OCI-LY1 (cell line): ENCODE results near the gene PRXL2B.
"Not testable (repeated sequence)": the region's sequence is repeated elsewhere in the genome, so short reads cannot be mapped to it uniquely, and the experiment has no call there.

Experiments
- H2AFZ ChIP-seq: fragments of 200-600 bp; sonication (generic), shearing (Covaris generic); 2 replicates; pipeline ENCODE4 v1.6.0; 2014; ENCODE audit warnings: antibody characterized with exemption, mild to moderate bottlenecking, low read length
- H3F3A ChIP-seq: fragments of 200-600 bp; sonication (generic), shearing (Covaris generic); 2 replicates; pipeline ENCODE4 v1.6.0; 2014; ENCODE audit warnings: mild to moderate bottlenecking, antibody characterized with exemption, low read length, moderate library complexity; ENCODE audit not compliant: insufficient read depth
- H3K27ac ChIP-seq: fragments of 200-600 bp; sonication (generic); 2 replicates; pipeline ENCODE4 v1.5.1; 2014; ENCODE audit warnings: low read length, mixed run types, mild to moderate bottlenecking, low read depth; ENCODE audit not compliant: poor library complexity, severe bottlenecking
- H3K27me3 ChIP-seq: fragments of 200-600 bp; sonication (generic); 2 replicates; pipeline ENCODE4 v1.6.0; 2014; ENCODE audit warnings: antibody characterized with exemption, mild to moderate bottlenecking, low read length, moderate library complexity; ENCODE audit not compliant: insufficient read depth
- H3K36me3 ChIP-seq: fragments of 200-600 bp; sonication (generic); 2 replicates; pipeline ENCODE4 v1.6.1; 2014; ENCODE audit warnings: mild to moderate bottlenecking, antibody characterized with exemption, low read length, moderate library complexity, mixed read lengths; ENCODE audit not compliant: insufficient read depth
- H3K4me1 ChIP-seq: fragments of 200-600 bp; sonication (generic); 2 replicates; pipeline ENCODE4 v1.5.1; 2014; ENCODE audit warnings: mild to moderate bottlenecking, low read length, moderate library complexity; ENCODE audit not compliant: insufficient read depth, severe bottlenecking
- H3K4me2 ChIP-seq: fragments of 200-600 bp; sonication (generic), shearing (Covaris generic); 2 replicates; pipeline ENCODE4 v1.6.1; 2014; ENCODE audit warnings: low read length
- H3K4me3 ChIP-seq: fragments of 200-600 bp; sonication (generic); 2 replicates; pipeline ENCODE4 v1.5.1; 2014; ENCODE audit warnings: low read length, low read depth, mild to moderate bottlenecking, mixed read lengths; ENCODE audit not compliant: poor library complexity, severe bottlenecking
- H3K79me2 ChIP-seq: fragments of 200-600 bp; shearing (Covaris generic); 2 replicates; pipeline ENCODE4 v1.6.1; 2016; ENCODE audit warnings: mixed run types, low read length, mixed read lengths; ENCODE audit not compliant: insufficient read depth
- H3K9ac ChIP-seq: fragments of 200-600 bp; sonication (generic), shearing (Covaris generic); 2 replicates; pipeline ENCODE4 v1.6.1; 2014; ENCODE audit warnings: mild to moderate bottlenecking, low read length, mixed read lengths
- H3K9me2 ChIP-seq: fragments of 200-600 bp; sonication (generic), shearing (Covaris generic); 2 replicates; pipeline ENCODE4 v1.6.1; 2014; ENCODE audit warnings: low read depth, mild to moderate bottlenecking, low read length, mixed read lengths
- H3K9me3 ChIP-seq: fragments of 200-600 bp; shearing (Covaris generic); 2 replicates; pipeline ENCODE4 v1.6.1; 2014; ENCODE audit warnings: low read length, mixed read lengths
- H4K20me1 ChIP-seq: fragments of 200-600 bp; sonication (generic), shearing (Covaris generic); 2 replicates; pipeline ENCODE4 v1.6.0; 2016; ENCODE audit warnings: mild to moderate bottlenecking, low read length; ENCODE audit not compliant: insufficient read depth
- EZH2 ChIP-seq: fragments of 200-600 bp; sonication (generic), shearing (Covaris generic); IDR thresholded peaks from 2 replicates; pipeline ENCODE4 v1.8.0; 2017; ENCODE audit warnings: borderline replicate concordance, mixed run types, mild to moderate bottlenecking, antibody characterized with exemption, low read length, moderate library complexity, mixed read lengths
- TF ChIP-seq, protein P1 (sequence below): fragments of 200-600 bp; sonication (generic), shearing (Covaris generic); IDR thresholded peaks from 2 replicates; pipeline ENCODE4 v1.5.1; 2017; ENCODE audit warnings: mild to moderate bottlenecking, antibody characterized with exemption, low read length, moderate library complexity, mixed read lengths

Gene PRXL2B

DNA sequence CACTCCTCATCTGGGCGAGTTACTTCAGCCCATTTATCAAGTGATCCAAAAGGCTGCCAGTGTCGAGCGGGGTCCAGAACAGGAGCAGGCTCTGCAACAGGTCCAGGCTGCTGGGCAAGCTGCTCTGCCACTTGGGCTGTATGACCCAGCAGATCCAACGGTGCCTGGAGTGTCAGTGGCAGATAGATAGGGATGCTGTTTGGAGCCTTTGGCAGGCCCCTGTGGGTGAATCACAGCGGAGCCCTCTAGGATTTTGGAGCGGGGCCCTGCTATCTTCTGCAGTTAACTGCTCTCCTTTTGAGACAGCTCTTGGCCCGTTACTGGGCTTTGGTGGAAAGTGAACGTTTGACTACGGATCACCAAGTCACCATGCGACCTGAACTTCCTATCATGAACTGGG lies 38.7 kb downstream of the PRXL2B start:
- H2AFZ ChIP-seq = no peak overlapping the region
- no peaks in the 10 kb centered on the region for H3K79me2 ChIP-seq
- H3K4me3 ChIP-seq = no peak overlapping the region
- no peaks in the 10 kb centered on the region for H3K36me3 ChIP-seq
- no peaks in the 10 kb centered on the region for H3F3A ChIP-seq
- H4K20me1 ChIP-seq = no peaks in the 10 kb centered on the region
- no peaks in the 10 kb centered on the region for H3K4me1 ChIP-seq
- no peak overlapping the region for H3K4me2 ChIP-seq
- H3K9ac ChIP-seq = no peak overlapping the region
- no peaks in the 10 kb centered on the region for H3K9me2 ChIP-seq
- no peaks in the 10 kb centered on the region for H3K9me3 ChIP-seq
- TF ChIP-seq, protein P1, sequence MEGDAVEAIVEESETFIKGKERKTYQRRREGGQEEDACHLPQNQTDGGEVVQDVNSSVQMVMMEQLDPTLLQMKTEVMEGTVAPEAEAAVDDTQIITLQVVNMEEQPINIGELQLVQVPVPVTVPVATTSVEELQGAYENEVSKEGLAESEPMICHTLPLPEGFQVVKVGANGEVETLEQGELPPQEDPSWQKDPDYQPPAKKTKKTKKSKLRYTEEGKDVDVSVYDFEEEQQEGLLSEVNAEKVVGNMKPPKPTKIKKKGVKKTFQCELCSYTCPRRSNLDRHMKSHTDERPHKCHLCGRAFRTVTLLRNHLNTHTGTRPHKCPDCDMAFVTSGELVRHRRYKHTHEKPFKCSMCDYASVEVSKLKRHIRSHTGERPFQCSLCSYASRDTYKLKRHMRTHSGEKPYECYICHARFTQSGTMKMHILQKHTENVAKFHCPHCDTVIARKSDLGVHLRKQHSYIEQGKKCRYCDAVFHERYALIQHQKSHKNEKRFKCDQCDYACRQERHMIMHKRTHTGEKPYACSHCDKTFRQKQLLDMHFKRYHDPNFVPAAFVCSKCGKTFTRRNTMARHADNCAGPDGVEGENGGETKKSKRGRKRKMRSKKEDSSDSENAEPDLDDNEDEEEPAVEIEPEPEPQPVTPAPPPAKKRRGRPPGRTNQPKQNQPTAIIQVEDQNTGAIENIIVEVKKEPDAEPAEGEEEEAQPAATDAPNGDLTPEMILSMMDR = no peak
- TF ChIP-seq EZH2 = no peak
- no peak overlapping the region for H3K27ac ChIP-seq
- no peaks in the 10 kb centered on the region; the same call in 1 of the 2 replicates for H3K27me3 ChIP-seq

DNA sequence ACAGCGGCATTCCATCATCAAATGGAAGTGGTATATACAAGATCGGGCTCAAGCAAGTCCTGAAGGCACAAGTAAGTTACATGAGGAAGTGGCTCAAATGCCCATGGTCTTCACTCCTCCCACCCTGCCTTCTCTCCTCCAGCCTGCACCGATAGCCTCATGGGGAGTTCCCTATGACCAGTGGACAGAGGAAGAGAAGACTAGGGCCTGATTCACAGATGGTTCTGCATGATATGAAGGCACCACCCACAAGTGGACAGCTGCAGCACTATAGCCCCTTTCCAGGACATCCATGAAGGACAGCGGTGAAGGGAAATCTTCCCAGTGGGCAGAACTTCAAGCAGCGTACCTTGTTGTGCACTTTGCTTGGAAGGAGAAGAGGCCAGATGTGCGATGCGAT lies 39.2 kb downstream of the PRXL2B start:
- not testable (repeated sequence) for H3K9ac ChIP-seq, H3K36me3 ChIP-seq, H2AFZ ChIP-seq, H3K4me3 ChIP-seq, H3K27me3 ChIP-seq, H3K4me1 ChIP-seq, H3K4me2 ChIP-seq, H3K79me2 ChIP-seq, H3K9me2 ChIP-seq, H3K27ac ChIP-seq, H4K20me1 ChIP-seq, H3K9me3 ChIP-seq, H3F3A ChIP-seq

DNA sequence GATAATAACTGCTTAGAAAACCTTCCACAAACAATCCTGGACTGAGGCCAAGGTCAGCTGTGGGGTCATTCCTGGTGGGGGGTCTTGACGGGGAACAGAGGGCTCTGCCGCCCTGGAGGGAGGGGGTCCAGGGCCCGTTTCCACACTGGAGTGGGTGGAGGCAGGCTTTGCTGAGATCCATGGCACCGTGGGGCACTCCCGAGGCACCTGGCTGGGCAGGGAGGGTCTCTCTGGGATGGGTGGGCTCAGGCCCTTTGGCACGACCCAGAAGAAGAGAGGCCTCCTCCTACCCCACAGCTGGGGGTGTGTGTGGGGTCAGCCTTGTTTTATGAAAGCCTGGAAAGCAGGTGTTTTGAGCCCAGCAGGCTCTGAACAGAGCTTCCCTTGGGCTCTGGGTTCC lies 41.2 kb downstream of the PRXL2B start:
- Histone ChIP-seq H3K27ac (no peak overlapping the region), H3K9ac (no peak overlapping the region), H3K4me3 (no peak overlapping the region), H3F3A (no peaks in the 10 kb centered on the region), H3K9me3 (no peaks in the 10 kb centered on the region), H3K36me3 (no peaks in the 10 kb centered on the region), H2AFZ (no peak overlapping the region), H3K79me2 (no peaks in the 10 kb centered on the region), H3K9me2 (no peaks in the 10 kb centered on the region), H4K20me1 (no peaks in the 10 kb centered on the region), H3K27me3 (no peaks in the 10 kb centered on the region), H3K4me2 (no peak overlapping the region), H3K4me1 (no peaks in the 10 kb centered on the region)
- no peak for TF ChIP-seq EZH2
- TF ChIP-seq, protein P1 = no peak

DNA sequence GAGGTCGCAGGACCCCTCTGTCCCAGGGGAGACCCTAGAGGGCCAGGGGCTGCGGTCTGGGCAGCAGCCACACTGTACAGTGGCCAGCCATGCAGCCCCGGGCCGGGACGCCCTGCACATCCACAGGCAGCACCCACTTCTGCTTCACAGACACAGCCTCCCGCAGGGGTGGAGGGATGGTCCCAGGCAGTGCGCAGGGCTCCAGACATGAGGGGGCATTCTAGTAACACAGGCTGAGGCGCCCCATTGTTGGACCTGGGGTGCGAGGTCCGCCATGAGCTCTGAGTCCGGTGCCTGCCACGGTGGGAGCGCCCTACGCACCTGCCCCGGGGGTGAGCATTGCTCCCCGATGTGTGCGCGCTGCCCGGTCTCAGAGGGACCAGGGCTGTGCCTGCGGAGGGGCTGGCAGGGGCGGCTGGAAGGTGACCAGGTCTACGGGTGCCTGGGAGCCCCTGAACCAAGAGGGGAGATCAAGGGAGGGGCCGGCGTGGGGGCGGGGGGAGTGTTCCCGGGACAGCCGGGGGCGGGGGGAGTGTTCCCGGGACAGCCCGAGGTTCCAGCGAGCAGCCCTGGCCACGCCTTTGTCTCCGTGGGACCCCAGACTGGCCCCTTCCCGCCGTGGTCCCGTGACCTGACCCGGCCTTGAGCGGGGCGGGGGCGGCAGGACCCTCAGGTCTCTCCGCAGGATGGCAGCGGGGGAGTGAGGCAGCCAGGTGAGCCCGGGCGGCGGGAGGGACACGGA lies 41.8 kb downstream of the PRXL2B start:
- H4K20me1 ChIP-seq = no peaks in the 10 kb centered on the region
- H2AFZ ChIP-seq = no peak overlapping the region
- no peaks in the 10 kb centered on the region for H3K36me3 ChIP-seq
- no peaks in the 10 kb centered on the region for H3K9me2 ChIP-seq
- H3K79me2 ChIP-seq = no peaks in the 10 kb centered on the region
- no peaks in the 10 kb centered on the region for H3K4me1 ChIP-seq
- H3K27ac ChIP-seq = no peak overlapping the region
- no peaks in the 10 kb centered on the region for H3K27me3 ChIP-seq
- no peak overlapping the region for H3K4me3 ChIP-seq
- no peaks in the 10 kb centered on the region for H3F3A ChIP-seq
- TF ChIP-seq EZH2 = no peak
- TF ChIP-seq, protein P1 = no peak
- H3K4me2 ChIP-seq = no peak overlapping the region
- H3K9me3 ChIP-seq = no peaks in the 10 kb centered on the region
- no peak overlapping the region for H3K9ac ChIP-seq
